SK-N-MC (cell line): ENCODE measurements around the gene GFER.

ENCODE experiments used
- EZH2 ChIP-seq: fragments of 200-600 bp; sonication (generic); IDR thresholded peaks from one replicate; pipeline ENCODE4 v1.6.1; 2017; ENCODE audit warnings: antibody characterized with exemption
- POLR2AphosphoS5 ChIP-seq: IDR thresholded peaks from 2 replicates; pipeline ENCODE4 v1.6.1; 2012; ENCODE audit warnings: mild to moderate bottlenecking, low read depth, low read length, borderline replicate concordance

- TF ChIP-seq POLR2AphosphoS5 (no peak), EZH2 (no peak)
Measured at GRCh38 chr16:1980770-1981087, 3.3 kb upstream of the GFER start.
